ENCODE data around the gene ABO.

- TF ChIP-seq CTCF (IDR thresholded peaks at IDR 0.05) (no peak), POLR2AphosphoS5 (IDR thresholded peaks at IDR 0.05) (no peak), POLR2A (IDR thresholded peaks at IDR 0.05) (no peak), EP300 (IDR thresholded peaks at IDR 0.05) (no peak)
Observed at GRCh38 chr9:133269537-133270362, 5.3 kb downstream of the ABO start.
